SK-N-SH (cell line): ENCODE measurements around the gene TINAG. TPM values are rescaled to one million over a fixed set of nuclear protein-coding genes. Genes with fewer than 3 reads are reported as not detected.

Experiments used
- CTCF ChIA-PET: fragments of 300-600, 350-600 bp; formaldehyde crosslinking; extraction: SDS; loops from one replicate; lab custom pipeline; 2021; lab: Yijun Ruan, JAX
- POLR2A ChIA-PET: fragments of 350-600 bp; sonication (Branson Sonifier 250); formaldehyde crosslinking; extraction: SDS; loops from one replicate; lab custom pipeline; 2020; ENCODE audit warnings: antibody characterized with exemption, inconsistent platforms; lab: Yijun Ruan, JAX
- DNase-seq: peaks from one replicate; pipeline ENCODE4 v3.0.0; 2012
- H2AFZ ChIP-seq: fragments of 200-600 bp; sonication (generic); 2 replicates; pipeline ENCODE4 v1.8.1; 2016; ENCODE audit warnings: antibody characterized with exemption, mild to moderate bottlenecking, low read depth
- H3F3A ChIP-seq: fragments of 200-600 bp; sonication (generic); replicated peaks from 2 replicates; pipeline ENCODE3; 2016; ENCODE audit warnings: antibody characterized with exemption, mild to moderate bottlenecking; ENCODE audit not compliant: insufficient read depth
- H3K27ac ChIP-seq, 2 experiments: fragments of 200-500 bp in 1 of 2; fragments of 200-600 bp in 1 of 2; sonication (Bioruptor generic) in 1 of 2; sonication (generic), shearing (Covaris generic) in 1 of 2; 2 replicates each; pipeline versions ENCODE4 v1.5.1 to v1.6.1; 2014 to 2016; ENCODE audit warnings: low read depth in 2 of 2, inconsistent platforms in 1 of 2, low read length in 1 of 2, mild to moderate bottlenecking in 1 of 2, mixed read lengths in 1 of 2
- H3K27me3 ChIP-seq: fragments of 200-600 bp; sonication (generic), shearing (Covaris generic); 2 replicates; pipeline ENCODE4 v1.6.1; 2016; ENCODE audit warnings: mixed run types; ENCODE audit not compliant: insufficient read depth
- H3K36me3 ChIP-seq, 2 experiments: fragments of 200-500 bp in 1 of 2; fragments of 200-600 bp in 1 of 2; sonication (Bioruptor generic) in 1 of 2; sonication (generic) in 1 of 2; replicated peaks in 1 of 2; 2 replicates each; pipeline versions ENCODE3 to v1.5.1; 2014 to 2016; ENCODE audit warnings: low read length in 1 of 2, mild to moderate bottlenecking in 1 of 2; ENCODE audit not compliant: insufficient read depth in 2 of 2, control insufficient read depth in 1 of 2
- H3K4me1 ChIP-seq, 2 experiments: fragments of 200-500 bp in 1 of 2; fragments of 200-600 bp in 1 of 2; sonication (Bioruptor generic) in 1 of 2; sonication (generic), shearing (Covaris generic) in 1 of 2; 2 replicates each; pipeline versions ENCODE4 v1.5.1 to v1.6.1; 2014 to 2016; ENCODE audit warnings: low read depth in 1 of 2, low read length in 1 of 2, mixed run types in 1 of 2; ENCODE audit not compliant: insufficient read depth in 2 of 2, control insufficient read depth in 1 of 2
- H3K4me2 ChIP-seq: fragments of 200-600 bp; sonication (generic), shearing (Covaris generic); 2 replicates; pipeline ENCODE4 v1.6.1; 2017; ENCODE audit warnings: mixed run types
- H3K4me3 ChIP-seq, 2 experiments: fragments of 200-500 bp in 1 of 2; fragments of 200-600 bp in 1 of 2; sonication (Bioruptor generic) in 1 of 2; sonication (generic), shearing (Covaris generic) in 1 of 2; 2 replicates each; pipeline versions ENCODE4 v1.5.1 to v1.8.1; 2014 to 2016; ENCODE audit warnings: low read depth in 2 of 2, inconsistent platforms in 1 of 2, low read length in 1 of 2, mild to moderate bottlenecking in 1 of 2, mixed read lengths in 1 of 2, moderate library complexity in 1 of 2
- H3K79me2 ChIP-seq: fragments of 200-600 bp; sonication (generic); 2 replicates; pipeline ENCODE4 v1.8.1; 2017; ENCODE audit warnings: mild to moderate bottlenecking; ENCODE audit not compliant: insufficient read depth
- H3K9ac ChIP-seq: fragments of 200-600 bp; sonication (generic); 2 replicates; pipeline ENCODE4 v1.6.1; 2017; ENCODE audit warnings: mixed run types
- H3K9me2 ChIP-seq: fragments of 200-600 bp; sonication (generic); 2 replicates; pipeline ENCODE4 v1.6.1; 2017; ENCODE audit warnings: mixed run types
- H3K9me3 ChIP-seq: fragments of 200-600 bp; sonication (generic); 2 replicates; pipeline ENCODE4 v1.6.1; 2017; ENCODE audit warnings: mixed run types, mild to moderate bottlenecking, moderate library complexity
- H4K20me1 ChIP-seq: fragments of 200-600 bp; sonication (generic); 2 replicates; pipeline ENCODE4 v1.6.1; 2017; ENCODE audit warnings: mild to moderate bottlenecking, mixed run types; ENCODE audit not compliant: insufficient read depth
- FOXJ3 ChIP-seq: sonication (generic); formaldehyde crosslinking; IDR thresholded peaks from 2 replicates; pipeline ENCODE4 v1.5.1; 2020; ENCODE audit warnings: mild to moderate bottlenecking, missing genetic modification reagents
- IRF3 ChIP-seq: fragments of 150-350 bp; IDR thresholded peaks from 2 replicates; pipeline ENCODE4 v1.6.1; 2016; ENCODE audit warnings: mild to moderate bottlenecking, low read depth, low read length
- PBX3 ChIP-seq: IDR thresholded peaks from 2 replicates; pipeline ENCODE4; 2012
- REST ChIP-seq: IDR thresholded peaks from 2 replicates; pipeline ENCODE4 v1.6.1; 2012; ENCODE audit warnings: mild to moderate bottlenecking, low read depth, low read length, moderate library complexity
- SIN3A ChIP-seq: IDR thresholded peaks from 2 replicates; pipeline ENCODE4 v1.6.1; 2012; ENCODE audit warnings: low read depth, mild to moderate bottlenecking, low read length, moderate library complexity, borderline replicate concordance
- USF2 ChIP-seq: fragments of 150-350 bp; IDR thresholded peaks from 2 replicates; pipeline ENCODE4 v1.6.1; 2017; ENCODE audit warnings: antibody characterized with exemption, low read length, low read depth, borderline replicate concordance
- YY1 ChIP-seq: IDR thresholded peaks from 2 replicates; pipeline ENCODE4 v1.4.0; 2012; ENCODE audit warnings: low read depth, mild to moderate bottlenecking
- WGBS: methylation state at CpG from one replicate; pipeline ENCODE4 v1.1.6; 2017; ENCODE audit warnings: low lambda C conversion rate; 5-methylcytosine and 5-hydroxymethylcytosine counted together
- polyA plus RNA-seq, 3 experiments: library from polyadenylated mRNA; depleted of rRNA; stranded (reverse); fragments of >200 nt; gene quantifications; 2 replicates each; pipeline ENCODE4 v1.2.3, GENCODE V29; 2012
- TF ChIP-seq, protein P1 (sequence below): IDR thresholded peaks from 2 replicates; pipeline ENCODE4 v1.4.0; 2012; ENCODE audit warnings: low read depth, borderline replicate concordance

Gene TINAG
- polyA plus RNA-seq, 1 of the 3 experiments (the other 2 are of a cell fraction), result 0.13 TPM

GRCh38 chr6:54282186-54282585, 26.1 kb upstream of the TINAG start (continued):
- TF ChIP-seq PBX3 (no peak; the same call in none of the 2 replicates), REST (no peak), YY1 (no peak), SIN3A (no peak)
- TF ChIP-seq, all 33 proteins: peak for 10

DNA sequence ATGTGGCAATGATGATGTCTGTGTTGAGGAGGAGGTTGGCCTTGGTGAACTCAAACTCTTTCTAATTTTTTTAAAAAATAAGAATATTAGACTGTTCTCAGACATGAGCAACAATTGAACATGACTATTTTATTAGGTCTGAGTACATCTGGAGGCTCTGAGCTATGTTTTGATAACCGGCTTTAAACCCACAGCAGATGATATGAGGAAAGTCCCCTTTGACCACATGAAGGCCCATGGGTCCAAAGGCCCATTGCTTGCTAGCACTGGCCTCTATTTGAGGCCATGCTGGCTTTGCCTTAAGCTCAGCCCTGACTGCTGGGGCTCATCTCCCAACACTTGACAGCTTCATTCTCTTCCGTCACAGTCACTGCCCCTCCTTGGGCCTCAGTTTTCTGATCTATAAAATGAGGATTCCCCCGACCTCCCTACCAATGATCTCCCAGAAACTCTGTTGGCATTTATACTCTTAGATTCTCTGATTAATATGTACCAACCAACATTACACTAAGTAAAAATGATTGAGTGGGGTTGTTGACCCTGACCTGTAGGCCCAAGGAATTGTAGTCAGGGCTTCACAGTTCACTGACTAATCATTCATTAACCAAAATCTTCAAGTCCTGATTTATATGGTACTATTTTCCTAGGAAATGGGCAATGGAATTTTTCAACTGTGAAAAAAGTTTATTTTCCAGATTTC, 23.9 kb upstream of the TINAG start:
- 65% methylated on average over 3 of the region's 3 CpGs for WGBS
- Histone ChIP-seq H2AFZ (no peak overlapping the region), H3K9ac (no peak overlapping the region), H4K20me1 (no peaks in the 10 kb centered on the region), H3K4me2 (no peak overlapping the region), H3K36me3 (no peaks in the 10 kb centered on the region), H3K79me2 (no peaks in the 10 kb centered on the region), H3K4me3 (no peak overlapping the region), H3K27ac (no peak overlapping the region), H3K9me3 (no peaks in the 10 kb centered on the region), H3K9me2 (no peaks in the 10 kb centered on the region), H3F3A (peaks cover 51% of the 10 kb centered on the region), H3K4me1 (peaks cover 0 to 35% of the 10 kb centered on the region in 2 experiments; a peak in 3 of 4 replicates), H3K27me3 (no peaks in the 10 kb centered on the region)
- no peak for DNase-seq
- ChIA-PET POLR2A (no interaction called here), CTCF (interaction anchor here (1.0 kb wide), 1 partner anchor 40 kb away, joined by 4 read pairs; no protein-coding TSS in a partner anchor)
- TF ChIP-seq USF2, result no peak
- TF ChIP-seq FOXJ3 (CRISPR knock-in tag), result no peak
- TF ChIP-seq, protein P1, sequence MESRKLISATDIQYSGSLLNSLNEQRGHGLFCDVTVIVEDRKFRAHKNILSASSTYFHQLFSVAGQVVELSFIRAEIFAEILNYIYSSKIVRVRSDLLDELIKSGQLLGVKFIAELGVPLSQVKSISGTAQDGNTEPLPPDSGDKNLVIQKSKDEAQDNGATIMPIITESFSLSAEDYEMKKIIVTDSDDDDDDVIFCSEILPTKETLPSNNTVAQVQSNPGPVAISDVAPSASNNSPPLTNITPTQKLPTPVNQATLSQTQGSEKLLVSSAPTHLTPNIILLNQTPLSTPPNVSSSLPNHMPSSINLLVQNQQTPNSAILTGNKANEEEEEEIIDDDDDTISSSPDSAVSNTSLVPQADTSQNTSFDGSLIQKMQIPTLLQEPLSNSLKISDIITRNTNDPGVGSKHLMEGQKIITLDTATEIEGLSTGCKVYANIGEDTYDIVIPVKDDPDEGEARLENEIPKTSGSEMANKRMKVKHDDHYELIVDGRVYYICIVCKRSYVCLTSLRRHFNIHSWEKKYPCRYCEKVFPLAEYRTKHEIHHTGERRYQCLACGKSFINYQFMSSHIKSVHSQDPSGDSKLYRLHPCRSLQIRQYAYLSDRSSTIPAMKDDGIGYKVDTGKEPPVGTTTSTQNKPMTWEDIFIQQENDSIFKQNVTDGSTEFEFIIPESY, result no peak
- no peak for TF ChIP-seq IRF3
- TF ChIP-seq, all 33 proteins: peak for 0
